Keratinocyte (primary cell): Measurements from ENCODE around the gene PLCD4. TPM values are rescaled to one million over a fixed set of nuclear protein-coding genes. Genes with fewer than 3 reads are reported as not detected.

ENCODE experiments used
- DNase-seq: peaks from one replicate; pipeline ENCODE4 v3.0.0-alpha.2; 2011; ENCODE audit warnings: low read depth, missing footprints, low spot score
- FAIRE-seq: peaks from 2 replicates; lab custom pipeline; 2011; peaks lifted over from hg19 to GRCh38; lab: Jason Lieb, UNC
- H2AFZ ChIP-seq: 2 replicates; pipeline ENCODE4 v1.6.0; 2012; ENCODE audit warnings: low read length, control low read depth, inconsistent platforms; ENCODE audit not compliant: control insufficient read depth
- H3K27ac ChIP-seq: 2 replicates; pipeline ENCODE4 v1.5.1; 2011; ENCODE audit warnings: low read length; ENCODE audit not compliant: control insufficient read depth, insufficient read depth
- H3K27me3 ChIP-seq: 3 replicates; pipeline ENCODE4 v1.6.0; 2011; ENCODE audit warnings: low read length; ENCODE audit not compliant: control insufficient read depth, insufficient read depth; ENCODE audit errors: extremely low read depth
- H3K36me3 ChIP-seq, 2 experiments: 2 replicates in 1 of 2; 3 replicates in 1 of 2; pipeline ENCODE4 v1.5.1; 2011; ENCODE audit warnings: low read length in 2 of 2, mild to moderate bottlenecking in 1 of 2; ENCODE audit not compliant: control insufficient read depth in 2 of 2, insufficient read depth in 2 of 2; ENCODE audit errors: extremely low read depth in 1 of 2
- H3K4me1 ChIP-seq: 3 replicates; pipeline ENCODE4 v1.5.1; 2011; ENCODE audit warnings: low read length; ENCODE audit not compliant: control insufficient read depth, insufficient read depth; ENCODE audit errors: extremely low read depth
- H3K4me2 ChIP-seq: 3 replicates; pipeline ENCODE4 v1.6.0; 2011; ENCODE audit warnings: low read depth, low read length; ENCODE audit not compliant: control insufficient read depth, insufficient read depth; ENCODE audit errors: extremely low read depth
- H3K4me3 ChIP-seq, 3 experiments: fragments of 200-600 bp in 1 of 3; sonication (generic) in 1 of 3; 2 replicates in 2 of 3; 3 replicates in 1 of 3; pipeline ENCODE4 v1.5.1; 2011 to 2016; ENCODE audit warnings: low read length in 3 of 3, mild to moderate bottlenecking in 3 of 3, control low read depth in 2 of 3, inconsistent platforms in 1 of 3, low read depth in 1 of 3, mixed read lengths in 1 of 3, mixed run types in 1 of 3, moderate library complexity in 1 of 3; ENCODE audit not compliant: control insufficient read depth in 2 of 3, insufficient read depth in 2 of 3; ENCODE audit errors: extremely low read depth in 1 of 3
- H3K79me2 ChIP-seq: 2 replicates; pipeline ENCODE4 v1.6.0; 2012; ENCODE audit warnings: low read length; ENCODE audit not compliant: control insufficient read depth, insufficient read depth
- H3K9ac ChIP-seq: 3 replicates; pipeline ENCODE4 v1.6.0; 2011; ENCODE audit warnings: low read length; ENCODE audit not compliant: control insufficient read depth, insufficient read depth; ENCODE audit errors: extremely low read depth
- H3K9me1 ChIP-seq: 3 replicates; pipeline ENCODE4 v1.6.0; 2011; ENCODE audit warnings: low read length; ENCODE audit not compliant: control insufficient read depth, insufficient read depth; ENCODE audit errors: extremely low read depth
- H3K9me3 ChIP-seq: 2 replicates; pipeline ENCODE4 v1.5.1; 2012; ENCODE audit warnings: low read depth, low read length; ENCODE audit not compliant: control insufficient read depth
- H4K20me1 ChIP-seq: 3 replicates; pipeline ENCODE4 v1.6.0; 2011; ENCODE audit warnings: low read length; ENCODE audit not compliant: control insufficient read depth, insufficient read depth; ENCODE audit errors: extremely low read depth
- CTCF ChIP-seq, 3 experiments: IDR thresholded peaks in 1 of 3; conservative IDR thresholded peaks in 1 of 3; optimal IDR thresholded peaks in 1 of 3; 2 replicates in 2 of 3; 3 replicates in 1 of 3; pipeline versions ENCODE3 to v1.5.1; 2011; ENCODE audit warnings: low read length in 3 of 3, mild to moderate bottlenecking in 3 of 3, moderate library complexity in 2 of 3, control low read depth in 1 of 3, inconsistent platforms in 1 of 3; ENCODE audit not compliant: insufficient read depth in 2 of 3; ENCODE audit errors: extremely low read depth in 1 of 3
- EZH2 ChIP-seq: IDR thresholded peaks from one replicate; pipeline ENCODE4 v1.6.1; 2012; ENCODE audit warnings: inconsistent platforms, mild to moderate bottlenecking, low read length, moderate library complexity
- dilution Hi-C: fragments of 300-500 bp; cut with MboI; formaldehyde crosslinking; loops from one replicate; pipeline ENCODE4 v1.7.0; 2020; ENCODE audit warnings: low sequenced_read_pairs; ENCODE audit not compliant: extremely low pct_ligation_motif_present
- polyA minus RNA-seq, 3 experiments: library from RNA; depleted of rRNA, polyadenylated mRNA; stranded (reverse); fragments of >200 nt; gene quantifications; 1 replicate in 1 of 3; 2 replicates in 1 of 3; 3 replicates in 1 of 3; pipeline ENCODE4 v1.2.3, GENCODE V29; 2011
- polyA plus RNA-seq, 5 experiments: library from polyadenylated mRNA; depleted of rRNA in 3 of 5; stranded (reverse) in 3 of 5; stranded (forward) in 1 of 5; unstranded in 1 of 5; fragments of >200 nt; gene quantifications; 1 replicate in 1 of 5; 2 replicates in 3 of 5; 3 replicates in 1 of 5; pipeline versions ENCODE4 v1.2.1 to v1.2.3, GENCODE V29; 2011 to 2012; ENCODE audit warnings: missing spikeins in 2 of 5, low read depth in 1 of 5, low replicate concordance in 1 of 5

The PLCD4 gene
- polyA plus RNA-seq, result 10.2 to 15.3 TPM (median 13.2 TPM) in 3 replicates
- 1.5 TPM for polyA plus RNA-seq (2011; ENCODE audit: low read depth)
- polyA plus RNA-seq (2011; cell fraction: cytosol; rRNA removed), result 4.9 TPM in 2 replicates
- polyA plus RNA-seq (2011; cell fraction: nucleus; rRNA removed), result 25.5 and 31.4 TPM in 2 replicates
- 2.5 and 10.4 TPM in 2 replicates for polyA plus RNA-seq (2012; ENCODE audit: low replicate concordance)
- 11.0 to 18.0 TPM (median 16.2 TPM) in 3 replicates for polyA minus RNA-seq
- polyA minus RNA-seq (2011; cell fraction: cytosol; rRNA and poly(A)+ RNA removed), result 3.6 TPM
- polyA minus RNA-seq (2011; cell fraction: nucleus; rRNA and poly(A)+ RNA removed), result 4.6 and 14.4 TPM in 2 replicates

- dilution Hi-C loops, result no loop called here
- H4K20me1 ChIP-seq, result no peaks in the 10 kb centered on the region
- H3K27me3 ChIP-seq, result no peaks in the 10 kb centered on the region
- peak; percentile 48 for DNase-seq
- H3K9me1 ChIP-seq, result no peaks in the 10 kb centered on the region
- peak; percentile 96 for FAIRE-seq
- H3K4me1 ChIP-seq, result peaks cover 28% of the 10 kb centered on the region
- peak within 1 kb of the TSS; percentile 60 for H3K9ac ChIP-seq
- H3K4me3 ChIP-seq, result peak within 1 kb of the TSS; percentile 35 to 61 (median 50)
- TF ChIP-seq CTCF (optimal IDR thresholded peaks at IDR 0.05 in 1 of 3, IDR thresholded peaks at IDR 0.05 in 1 of 3, conservative IDR thresholded peaks at IDR 0.05 in 1 of 3; ENCODE audit: extremely low read depth in 1 of 3, insufficient read depth in 2 of 3, low read length in 3 of 3) (peak in 1 of 3 experiments; percentile 7), EZH2 (no peak)
- no peaks in the 10 kb centered on the region for H3K79me2 ChIP-seq
- H3K9me3 ChIP-seq, result no peaks in the 10 kb centered on the region
- H3K36me3 ChIP-seq, result no peaks in the 10 kb centered on the region
- H3K4me2 ChIP-seq, result peak within 1 kb of the TSS; percentile 84
- peak within 1 kb of the TSS; percentile 70 for H3K27ac ChIP-seq
- H2AFZ ChIP-seq, result peak within 1 kb of the TSS; percentile 79
Measured at GRCh38 chr2:218607436-218608115, at the start of gene PLCD4. Gene PLCD4 (plus strand): TSS chr2:218607899. CDS start chr2:218615740, 7,841 bp downstream.

- no peaks in the 10 kb centered on the region for H4K20me1 ChIP-seq
- no peak overlapping the region for H3K27ac ChIP-seq
- H3K79me2 ChIP-seq, result no peaks in the 10 kb centered on the region
- H3K4me3 ChIP-seq, result no peak overlapping the region
- no peaks in the 10 kb centered on the region for H3K9me3 ChIP-seq
- TF ChIP-seq CTCF (optimal IDR thresholded peaks at IDR 0.05 in 1 of 3, IDR thresholded peaks at IDR 0.05 in 1 of 3, conservative IDR thresholded peaks at IDR 0.05 in 1 of 3; ENCODE audit: extremely low read depth in 1 of 3, insufficient read depth in 2 of 3, low read length in 3 of 3) (no peak), EZH2 (no peak)
- FAIRE-seq, result no peak
- H3K4me1 ChIP-seq, result no peaks in the 10 kb centered on the region
- no peak overlapping the region for H2AFZ ChIP-seq
- no peaks in the 10 kb centered on the region for H3K27me3 ChIP-seq
- H3K36me3 ChIP-seq, result peaks cover 3 to 10% of the 10 kb centered on the region in 2 experiments
- no peak overlapping the region for H3K4me2 ChIP-seq
- no peak for DNase-seq
- no peaks in the 10 kb centered on the region for H3K9me1 ChIP-seq
- dilution Hi-C loops, result no loop called here
- no peak overlapping the region for H3K9ac ChIP-seq
Measured at GRCh38 chr2:218557941-218558340, 49.8 kb upstream of the PLCD4 start.
